RCC 7860 (cell line): ENCODE measurements around the gene LLPH.

Experiments used
- DNase-seq: peaks from one replicate; pipeline ENCODE4 v3.0.0-alpha.2; 2015; ENCODE audit warnings: low spot score
- FAIRE-seq: peaks from 2 replicates; lab custom pipeline; 2012; peaks lifted over from hg19 to GRCh38; lab: Jason Lieb, UNC

LLPH gene

GRCh38 chr12:66143868-66144267 lies 13.3 kb upstream of the LLPH start:
- DNase-seq = no peak
- no peak for FAIRE-seq

GRCh38 chr12:66142826-66143225 lies 12.3 kb upstream of the LLPH start:
- FAIRE-seq = no peak

GRCh38 chr12:66141299-66141698 lies 10.7 kb upstream of the LLPH start:
- DNase-seq (no peak), FAIRE-seq (no peak)

More at GRCh38 chr12:66142826-66143225, 12.3 kb upstream of the LLPH start:
- no peak for DNase-seq

GRCh38 chr12:66140731-66141130 lies 10.2 kb upstream of the LLPH start:
- FAIRE-seq (no peak), DNase-seq (no peak)

- FAIRE-seq = no peak
- DNase-seq = no peak
These were observed 8.8 kb upstream of the LLPH start for GRCh38 chr12:66139328-66139727.

- DNase-seq (no peak), FAIRE-seq (no peak)
These were observed 7.4 kb upstream of the LLPH start for GRCh38 chr12:66137937-66138336.

GRCh38 chr12:66132408-66132807 lies 1.9 kb upstream of the LLPH start:
- DNase-seq (peak; percentile 82), FAIRE-seq (no peak)

GRCh38 chr12:66131067-66131688 lies 628 bp upstream of the LLPH start:
- DNase-seq = no peak
- FAIRE-seq = no peak

- FAIRE-seq = no peak
- no peak for DNase-seq
These were observed 650 bp downstream of the LLPH start for GRCh38 chr12:66129934-66130266.

GRCh38 chr12:66127650-66128049 lies 2.9 kb downstream of the LLPH start:
- FAIRE-seq (no peak), DNase-seq (no peak)

- FAIRE-seq = no peak
- no peak for DNase-seq
These were observed 10.1 kb downstream of the LLPH start for GRCh38 chr12:66120477-66120876.

- FAIRE-seq = no peak
- no peak for DNase-seq
These were observed 10.7 kb downstream of the LLPH start for GRCh38 chr12:66119870-66120241.

- no peak for FAIRE-seq
- no peak for DNase-seq
These were observed 11.2 kb downstream of the LLPH start for GRCh38 chr12:66119229-66119869.

GRCh38 chr12:66118240-66118891 lies 12.2 kb downstream of the LLPH start:
- DNase-seq (no peak), FAIRE-seq (no peak)

GRCh38 chr12:66117242-66117641 lies 13.3 kb downstream of the LLPH start:
- DNase-seq (no peak), FAIRE-seq (no peak)

GRCh38 chr12:66115071-66115600 lies 15.4 kb downstream of the LLPH start:
- FAIRE-seq (no peak), DNase-seq (no peak)

GRCh38 chr12:66113471-66113870 lies 17.1 kb downstream of the LLPH start:
- no peak for DNase-seq
- no peak for FAIRE-seq

- DNase-seq (no peak), FAIRE-seq (no peak)
These were observed 18.9 kb downstream of the LLPH start for GRCh38 chr12:66111605-66112004.

GRCh38 chr12:66109056-66109455 lies 21.5 kb downstream of the LLPH start:
- no peak for FAIRE-seq
- DNase-seq = no peak

- FAIRE-seq (no peak), DNase-seq (no peak)
These were observed 22.2 kb downstream of the LLPH start for GRCh38 chr12:66108386-66108785.

GRCh38 chr12:66107451-66107915 lies 23.1 kb downstream of the LLPH start:
- DNase-seq (peak; percentile 69), FAIRE-seq (peak; percentile 59)
